ENCODE results near the gene AFMID.
"Not testable (repeated sequence)": the region's sequence is repeated elsewhere in the genome, so short reads cannot be mapped to it uniquely, and the experiment has no call there.

AFMID gene

DNA sequence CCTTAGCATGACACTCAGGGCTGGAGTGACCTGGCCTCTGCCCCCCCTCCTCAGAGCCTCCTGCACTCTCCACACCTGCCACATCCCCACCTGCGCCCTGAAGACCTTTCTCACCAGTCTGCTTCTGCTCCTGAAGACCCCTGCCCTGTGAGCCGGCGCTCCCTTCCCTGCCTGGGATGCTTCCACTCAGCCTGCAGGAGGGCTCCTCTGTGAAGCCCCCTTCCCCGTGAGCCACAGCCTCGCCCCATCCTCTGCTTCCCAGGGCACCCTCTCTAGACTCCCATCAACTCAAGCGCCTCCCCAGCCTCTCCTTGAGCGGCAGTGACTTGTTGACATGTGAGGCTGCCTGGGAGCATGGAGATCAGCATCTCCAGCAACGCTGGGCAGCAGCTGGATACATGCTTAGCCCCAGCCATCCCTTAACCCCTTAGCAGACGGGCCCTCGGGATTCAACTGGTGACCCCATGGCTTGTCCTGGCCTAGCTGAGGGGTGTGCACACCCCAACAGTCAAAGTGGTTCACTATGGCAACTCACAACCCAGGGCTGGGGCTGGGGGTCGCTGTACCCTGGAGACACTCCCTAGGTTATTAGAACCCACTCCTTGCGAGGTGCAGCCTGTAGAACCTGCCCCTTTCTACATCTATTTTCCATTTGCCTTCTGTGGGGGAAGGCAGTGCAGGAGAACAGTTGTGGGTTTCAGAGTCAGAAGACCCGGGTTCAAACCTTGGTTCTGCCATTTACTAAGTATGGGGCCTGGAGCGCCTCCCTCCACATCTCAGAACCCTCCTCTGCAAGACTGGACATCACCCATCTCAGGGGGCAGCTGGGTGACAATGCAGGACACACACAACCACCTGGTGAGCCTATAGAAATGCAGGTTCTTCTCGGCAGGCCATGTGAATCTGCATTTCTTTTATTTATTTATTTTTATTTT lies 65.8 kb downstream of the AFMID start:
- Mint-ChIP-seq H3K9me3 (no peaks in the 10 kb centered on the region), H3K27me3 (ENCODE audit: low read depth) (no peaks in the 10 kb centered on the region), H3K4me3 (peak overlapping the region; percentile 82), H3K4me1 (ENCODE audit: low read depth) (peaks cover 53% of the 10 kb centered on the region), H3K27ac (peak overlapping the region; percentile 87), H3K36me3 (ENCODE audit: low read depth) (peaks cover 2% of the 10 kb centered on the region)

- Mint-ChIP-seq H3K4me1 (ENCODE audit: low read depth) (peaks cover 56% of the 10 kb centered on the region), H3K27ac (peak overlapping the region; percentile 82), H3K4me3 (peak overlapping the region; percentile 82)
- not testable (repeated sequence) for H3K27me3 Mint-ChIP-seq (ENCODE audit: low read depth); H3K9me3 Mint-ChIP-seq; H3K36me3 Mint-ChIP-seq (ENCODE audit: low read depth)
These were observed 66.4 kb downstream of the AFMID start for GRCh38 chr17:78253636-78253945.

GRCh38 chr17:78253946-78254672 lies 66.9 kb downstream of the AFMID start:
- Mint-ChIP-seq H3K4me1 (ENCODE audit: low read depth) (peaks cover 56% of the 10 kb centered on the region), H3K27me3 (ENCODE audit: low read depth) (no peaks in the 10 kb centered on the region), H3K27ac (peak overlapping the region; percentile 95), H3K9me3 (no peaks in the 10 kb centered on the region), H3K4me3 (peak overlapping the region; percentile 82), H3K36me3 (ENCODE audit: low read depth) (peaks cover 2% of the 10 kb centered on the region)

- Mint-ChIP-seq H3K36me3 (ENCODE audit: low read depth) (peaks cover 2% of the 10 kb centered on the region), H3K27ac (peak overlapping the region; percentile 47), H3K4me1 (ENCODE audit: low read depth) (peaks cover 66% of the 10 kb centered on the region), H3K9me3 (no peaks in the 10 kb centered on the region), H3K27me3 (ENCODE audit: low read depth) (no peaks in the 10 kb centered on the region), H3K4me3 (peak overlapping the region; percentile 42)
These were observed 68.0 kb downstream of the AFMID start for GRCh38 chr17:78255029-78255656.

DNA sequence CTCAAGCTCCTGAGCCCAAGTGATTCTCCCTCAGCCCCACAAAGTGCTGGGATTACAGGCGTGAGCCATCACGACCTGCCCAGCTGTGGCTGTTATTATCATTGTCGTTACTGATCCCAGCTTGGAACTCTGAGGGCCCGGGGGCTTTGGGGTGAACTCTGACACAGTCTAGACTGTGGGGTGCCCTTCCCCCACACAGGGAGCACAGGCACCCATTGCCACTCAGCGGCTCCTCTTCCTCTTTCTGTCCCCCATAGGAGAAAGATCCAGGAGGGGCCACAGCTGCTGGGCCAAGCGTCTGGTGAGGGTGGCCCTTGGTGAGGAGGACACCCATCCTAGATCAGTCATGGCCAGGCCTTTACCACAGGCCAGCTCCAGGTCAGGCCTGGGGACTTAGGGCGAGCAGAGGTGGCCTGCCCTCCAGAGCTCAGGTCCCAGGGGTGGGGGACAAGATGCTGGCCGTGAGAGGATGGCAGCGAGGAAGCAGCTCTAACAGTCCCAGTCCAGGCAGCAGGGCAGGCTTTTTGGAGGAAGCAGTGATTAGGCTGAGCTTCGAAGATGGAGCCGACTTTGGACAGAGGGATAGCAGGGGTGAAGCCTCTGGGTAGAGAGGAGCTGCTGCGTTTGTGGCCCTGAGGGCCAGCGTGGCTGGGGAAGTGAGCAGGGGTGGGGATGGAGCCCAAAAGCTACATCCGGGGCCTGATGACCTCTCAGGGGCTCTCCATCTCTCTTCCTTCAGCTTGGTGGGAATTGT lies 69.0 kb downstream of the AFMID start:
- H3K4me1 Mint-ChIP-seq (ENCODE audit: low read depth), result peaks cover 65% of the 10 kb centered on the region
- H3K4me3 Mint-ChIP-seq, result peak overlapping the region; percentile 17
- no peaks in the 10 kb centered on the region for H3K9me3 Mint-ChIP-seq
- peak overlapping the region; percentile 70 for H3K27ac Mint-ChIP-seq
- H3K36me3 Mint-ChIP-seq (ENCODE audit: low read depth), result peaks cover 2% of the 10 kb centered on the region
- H3K27me3 Mint-ChIP-seq (ENCODE audit: low read depth), result no peaks in the 10 kb centered on the region

DNA sequence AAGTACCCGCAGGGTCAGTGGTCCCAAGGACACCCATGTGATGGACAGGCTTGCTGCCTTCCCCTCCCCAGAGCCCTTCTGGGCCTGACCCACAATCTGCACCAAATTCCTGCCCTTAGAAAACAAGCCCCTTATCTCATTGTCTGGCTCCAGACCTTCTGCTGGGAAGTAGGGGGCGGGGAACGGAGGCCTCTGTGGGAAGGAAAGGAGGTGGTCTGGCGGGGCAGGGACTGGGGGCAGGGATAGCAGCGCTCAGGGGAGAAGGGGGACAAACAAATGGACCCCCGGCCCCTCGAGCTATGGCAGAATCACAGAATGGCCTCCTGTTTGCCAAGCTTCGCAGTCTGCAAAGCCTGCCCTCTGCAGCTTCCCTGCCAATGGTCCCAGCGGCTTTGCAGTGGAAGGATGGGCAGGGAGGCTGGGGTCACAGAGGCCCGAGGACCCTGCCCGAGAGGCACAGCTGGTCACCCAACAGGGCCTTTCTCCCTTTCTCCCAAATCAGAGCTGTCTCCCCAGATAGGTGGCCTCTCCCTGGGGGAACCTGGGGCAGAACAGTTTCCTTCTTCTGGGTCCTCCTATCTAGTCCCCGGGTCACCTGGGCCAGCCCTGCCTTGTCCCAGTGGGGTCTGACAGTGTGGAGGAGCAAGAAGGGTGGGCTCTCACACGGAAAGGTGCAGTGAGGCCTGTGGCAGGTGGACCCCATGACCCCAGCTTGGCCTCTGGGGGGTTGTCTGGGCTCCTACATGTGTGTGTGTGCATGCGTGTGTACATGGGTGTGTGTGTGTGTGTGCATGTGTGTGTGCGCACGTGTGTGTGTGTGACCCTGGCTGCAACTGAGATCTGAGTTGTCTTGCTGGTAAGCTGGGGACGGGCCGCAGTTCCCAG lies 69.8 kb downstream of the AFMID start:
- Mint-ChIP-seq H3K27me3 (ENCODE audit: low read depth) (no peaks in the 10 kb centered on the region), H3K9me3 (no peaks in the 10 kb centered on the region), H3K4me3 (no peak overlapping the region), H3K4me1 (ENCODE audit: low read depth) (peaks cover 64% of the 10 kb centered on the region), H3K36me3 (ENCODE audit: low read depth) (peaks cover 6% of the 10 kb centered on the region), H3K27ac (peak overlapping the region; percentile 92)
